CD4-positive, alpha-beta T cell treated with Interferon gamma for 1 hour (primary cell): ENCODE data around the gene IGSF22.
A peak's percentile ranks its signal among the peaks of the same experiment; 100 is the strongest.
"Not testable (repeated sequence)": the region's sequence is repeated elsewhere in the genome, so short reads cannot be mapped to it uniquely, and the experiment has no call there.

Experiments used
- DNase-seq: peaks from one replicate; pipeline ENCODE4 v3.0.0-alpha.2; 2020

Gene IGSF22

DNA sequence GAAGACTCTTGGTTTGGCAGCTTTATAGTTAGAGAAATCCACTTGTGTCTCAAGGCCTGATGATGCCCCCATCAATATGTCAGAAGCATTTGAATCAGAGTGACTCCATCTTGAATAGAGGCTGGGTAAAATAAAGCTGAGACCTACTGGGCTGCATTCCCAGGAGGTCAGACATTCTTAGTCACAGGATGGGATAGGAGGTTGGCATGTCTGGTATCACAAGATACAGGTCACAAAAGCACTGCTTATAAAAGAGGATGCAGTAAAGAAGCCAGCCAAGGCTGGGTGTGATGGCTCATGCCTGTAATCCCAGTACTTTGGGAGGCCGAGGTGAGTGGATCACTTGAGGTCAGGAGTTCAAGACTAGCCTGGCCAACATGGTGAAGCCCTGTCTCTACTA lies 44.0 kb downstream of the IGSF22 start:
- DNase-seq = not testable (repeated sequence)

DNA sequence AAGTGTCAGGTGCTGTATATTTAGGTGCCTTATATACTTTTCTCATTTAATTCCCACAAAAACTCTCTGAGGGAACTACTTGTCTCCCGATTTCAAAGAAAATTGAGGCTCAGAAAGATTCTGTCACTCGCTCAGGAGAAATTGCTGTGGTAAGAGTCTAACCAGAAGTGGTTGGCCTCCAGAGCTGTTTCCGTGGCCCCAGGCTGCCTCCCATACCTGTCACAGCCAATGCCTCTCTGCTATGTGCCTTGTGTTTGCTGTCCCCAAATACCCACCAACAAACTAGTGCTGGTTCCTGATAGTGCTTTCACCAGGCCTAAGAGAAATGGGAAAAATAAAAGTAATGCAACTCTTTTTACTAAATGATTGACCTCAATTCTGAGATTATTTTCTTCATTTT lies 48.4 kb downstream of the IGSF22 start:
- DNase-seq = no peak

DNA sequence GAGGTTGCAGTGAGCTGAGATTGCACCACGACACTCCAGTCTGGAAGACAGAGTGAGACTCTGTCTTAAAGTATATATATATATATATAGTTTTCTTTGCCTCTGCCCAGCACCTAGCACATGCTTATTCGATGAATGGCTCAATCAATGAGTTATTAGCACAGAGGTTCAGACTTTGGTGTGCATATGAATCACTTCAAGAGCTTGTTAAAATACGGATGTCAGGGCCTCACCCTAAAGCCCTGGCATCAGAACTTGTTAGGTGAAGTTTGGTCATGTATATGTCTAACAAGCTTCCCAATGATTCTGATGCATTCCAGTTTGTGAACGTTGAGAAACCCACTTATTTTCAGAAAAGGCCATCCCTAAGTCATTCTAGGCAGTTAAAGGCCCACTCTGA lies 49.2 kb downstream of the IGSF22 start:
- DNase-seq = no peak

DNA sequence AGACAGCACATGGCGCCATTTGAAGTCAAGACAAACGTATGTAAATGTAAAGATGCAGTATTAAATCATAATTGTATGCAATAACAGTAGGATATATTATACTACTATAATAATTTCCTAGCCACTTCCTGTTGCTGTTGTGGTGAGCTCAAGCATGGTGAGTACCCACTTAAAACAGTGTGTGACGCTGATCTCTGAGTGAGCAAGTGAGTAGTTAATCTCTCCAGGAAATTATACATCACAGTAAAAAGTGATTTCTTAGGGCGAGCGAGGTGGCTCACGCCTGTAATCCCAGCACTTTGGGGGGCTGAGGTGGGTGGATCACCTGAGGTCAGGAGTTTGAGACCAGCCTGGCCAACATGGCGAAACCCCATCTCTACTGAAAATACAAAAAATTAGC lies 53.8 kb downstream of the IGSF22 start:
- DNase-seq = peak; percentile 45

DNA sequence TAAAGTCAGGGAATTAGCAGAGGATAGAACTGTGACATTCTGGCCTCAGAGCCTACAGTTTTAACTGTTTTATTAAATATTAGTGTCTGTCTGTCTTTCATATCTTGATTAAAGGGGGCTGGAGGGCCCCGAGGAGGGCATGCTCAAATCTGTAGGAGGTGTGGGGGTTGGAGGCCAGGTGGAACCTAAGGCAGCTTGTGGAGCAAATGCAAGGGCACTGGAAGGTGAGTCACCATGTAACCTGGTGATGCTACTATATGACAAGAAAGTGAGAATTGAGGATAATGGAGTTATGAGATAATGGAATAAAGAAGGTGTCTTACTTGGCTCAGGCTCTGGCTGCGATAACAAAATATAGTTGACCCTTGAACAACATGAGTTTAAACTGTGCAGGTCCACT lies 54.7 kb downstream of the IGSF22 start:
- DNase-seq = no peak

DNA sequence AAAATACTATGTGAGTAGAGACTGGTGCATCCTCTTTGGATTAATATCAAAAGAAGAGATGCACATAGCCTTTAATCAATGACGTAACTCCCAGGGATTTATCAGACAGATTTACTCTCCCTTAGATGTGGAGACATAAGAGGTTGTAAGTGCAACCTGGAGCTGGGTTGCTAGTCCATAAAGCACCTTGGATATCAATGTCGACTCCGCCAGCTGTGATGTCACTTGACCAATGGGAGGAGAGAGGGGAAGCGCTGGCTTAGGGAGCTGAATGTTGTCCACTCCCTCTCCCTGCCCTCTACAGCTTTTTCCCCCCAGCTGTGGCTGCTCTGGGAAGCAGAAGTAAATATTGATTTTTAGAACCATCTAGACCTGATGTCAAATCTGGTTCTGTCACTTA lies 56.3 kb downstream of the IGSF22 start:
- no peak for DNase-seq

DNA sequence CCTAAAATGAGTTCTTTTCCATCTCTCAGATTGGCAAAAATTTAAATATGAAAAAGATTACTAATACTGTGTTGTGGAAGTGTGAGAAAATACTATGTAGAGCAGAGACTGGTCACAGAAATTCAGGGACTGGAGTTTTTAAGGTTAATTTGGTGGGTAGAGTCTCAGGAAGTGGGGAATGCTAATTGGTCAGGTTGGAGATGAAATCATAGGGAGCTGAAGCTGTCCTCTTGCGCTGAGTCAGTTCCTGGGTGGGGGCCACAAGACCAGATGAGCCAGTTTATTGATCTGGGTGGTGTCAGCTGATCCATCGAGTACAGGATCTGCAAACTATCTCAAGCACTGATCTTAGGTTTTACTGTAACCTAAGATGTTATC lies 56.8 kb downstream of the IGSF22 start:
- DNase-seq = no peak

DNA sequence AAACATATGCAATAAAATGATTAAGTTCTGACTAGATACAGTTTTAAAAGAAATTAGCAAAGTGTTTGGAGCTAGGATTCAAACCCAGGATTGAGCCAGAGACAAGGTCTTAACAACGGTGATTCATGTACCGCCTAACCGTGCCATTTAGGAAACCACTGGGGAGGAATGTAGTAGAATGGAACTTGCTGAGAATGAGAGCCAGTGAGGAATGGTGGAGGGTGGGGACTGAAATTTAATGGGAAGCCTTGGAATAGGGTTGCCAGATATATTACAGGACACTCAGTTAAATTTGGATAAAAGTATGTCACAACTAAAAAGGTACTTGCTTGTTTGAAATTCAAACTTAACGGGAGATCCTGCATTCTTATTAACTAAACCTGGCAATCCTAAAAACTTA lies 57.9 kb downstream of the IGSF22 start:
- no peak for DNase-seq

DNA sequence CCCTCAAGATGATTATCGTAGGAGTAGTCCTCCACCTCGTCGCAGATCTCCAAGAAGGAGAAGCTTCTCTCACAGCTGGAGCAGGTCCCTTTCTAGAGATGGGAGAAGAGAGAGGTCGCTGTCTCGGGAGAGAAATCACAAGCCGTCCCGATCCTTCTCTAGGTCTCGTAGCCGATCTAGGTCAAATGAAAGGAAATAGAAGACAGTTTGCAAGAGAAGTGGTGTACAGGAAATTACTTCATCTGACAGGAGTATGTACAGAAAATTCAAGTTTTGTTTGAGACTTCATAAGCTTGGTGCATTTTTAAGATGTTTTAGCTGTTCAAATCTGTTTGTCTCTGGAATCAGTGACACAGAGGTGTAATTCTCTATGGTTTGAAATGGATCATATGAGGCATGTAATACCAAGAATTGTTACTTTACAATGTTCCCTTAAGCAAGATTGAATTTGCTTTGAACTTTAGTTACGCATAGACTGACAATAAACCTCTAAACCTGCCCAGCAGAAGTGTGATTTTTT lies 60.6 kb downstream of the IGSF22 start:
- not testable (repeated sequence) for DNase-seq

DNA sequence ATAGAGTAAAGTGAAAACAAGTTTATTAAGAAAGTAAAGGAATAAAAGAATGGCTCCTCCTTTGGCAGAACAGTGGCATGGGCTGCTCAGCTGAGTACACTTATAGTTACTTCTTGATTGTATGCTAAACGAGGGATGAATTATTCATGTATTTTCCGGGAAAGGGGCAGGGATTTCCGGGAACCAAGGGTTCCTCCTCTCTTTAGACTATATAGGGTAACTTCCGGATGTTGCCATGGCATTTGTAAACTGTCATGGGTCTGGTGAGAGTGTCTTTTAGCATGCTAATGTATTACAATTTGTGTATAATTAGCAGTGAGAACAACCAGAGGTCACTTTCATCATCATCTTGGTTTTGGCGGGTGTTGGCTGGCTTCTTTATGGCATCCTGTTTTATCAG lies 68.3 kb downstream of the IGSF22 start:
- no peak for DNase-seq
